ENCODE measurements around the gene MAP3K6.

Gene MAP3K6

GRCh38 chr1:27351541-27352107 lies 15.1 kb downstream of the MAP3K6 start:
- 40% methylated on average over 5 of the region's 8 CpGs for WGBS, 2 experiments (ENCODE audit: insufficient coverage in 2 of 2)
- H3K36me3 ChIP-seq (ENCODE audit: control insufficient read depth, insufficient read depth, low read length) = peaks cover 16% of the 10 kb centered on the region
- no peaks in the 10 kb centered on the region for H3K9me3 ChIP-seq (ENCODE audit: control insufficient read depth, low read length)
- peak overlapping the region; percentile 43 for H3K4me3 ChIP-seq (ENCODE audit: extremely low read depth, insufficient read depth, low read length, poor library complexity, severe bottlenecking)
- peaks cover 10% of the 10 kb centered on the region for H3K4me1 ChIP-seq (ENCODE audit: control insufficient read depth, insufficient read depth, low read length, poor library complexity, severe bottlenecking)
- H3K27ac ChIP-seq (ENCODE audit: low read depth, low read length, severe bottlenecking) = peak overlapping the region; percentile 53

DNA sequence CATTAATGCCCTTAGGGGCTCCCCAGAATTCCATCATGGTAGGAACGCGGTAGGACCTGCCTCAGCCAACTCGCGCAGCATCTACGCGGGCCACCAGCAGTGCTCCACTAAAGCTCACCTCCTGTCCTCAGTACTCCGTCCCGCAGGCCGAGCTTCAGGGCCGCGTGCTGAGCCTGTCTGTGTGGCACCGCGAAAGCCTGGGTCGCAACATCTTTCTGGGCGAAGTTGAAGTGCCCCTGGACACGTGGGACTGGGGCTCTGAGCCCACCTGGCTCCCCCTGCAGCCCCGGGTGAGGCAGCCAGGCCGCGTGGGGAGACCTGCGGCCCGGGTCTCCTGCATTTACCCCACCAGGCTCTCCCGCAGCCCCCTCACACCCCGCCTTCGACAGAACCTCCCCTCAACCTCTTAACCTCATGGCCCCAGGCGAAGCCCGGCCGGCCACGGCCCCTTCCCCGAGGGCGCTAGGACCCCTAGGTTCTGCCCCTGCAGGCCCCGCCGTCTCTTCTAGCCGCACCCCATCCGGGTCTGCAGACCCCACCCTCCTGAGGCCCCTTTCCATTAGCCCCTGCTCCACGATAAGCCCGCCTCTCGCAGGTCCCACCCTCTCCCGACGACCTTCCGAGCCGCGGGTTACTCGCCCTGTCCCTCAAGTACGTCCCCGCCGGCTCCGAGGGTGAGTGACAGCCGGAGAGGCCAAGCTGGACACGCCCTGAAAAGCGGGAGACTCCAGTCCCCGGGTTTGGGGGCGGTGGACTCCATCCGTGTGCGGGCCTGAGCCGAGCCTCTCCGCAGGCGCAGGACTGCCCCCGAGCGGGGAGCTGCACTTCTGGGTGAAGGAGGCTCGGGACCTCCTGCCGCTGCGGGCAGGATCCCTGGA lies 15.9 kb downstream of the MAP3K6 start:
- H3K36me3 ChIP-seq (ENCODE audit: control insufficient read depth, insufficient read depth, low read length) = peaks cover 13% of the 10 kb centered on the region
- peak overlapping the region; percentile 43 for H3K4me3 ChIP-seq (ENCODE audit: extremely low read depth, insufficient read depth, low read length, poor library complexity, severe bottlenecking)
- peaks cover 9% of the 10 kb centered on the region for H3K4me1 ChIP-seq (ENCODE audit: control insufficient read depth, insufficient read depth, low read length, poor library complexity, severe bottlenecking)
- no peaks in the 10 kb centered on the region for H3K9me3 ChIP-seq (ENCODE audit: control insufficient read depth, low read length)
- 11% methylated on average over 51 to 53 of the region's 62 CpGs for WGBS, 2 experiments (ENCODE audit: insufficient coverage in 2 of 2)
- H3K27ac ChIP-seq (ENCODE audit: low read depth, low read length, severe bottlenecking) = peak overlapping the region; percentile 53

DNA sequence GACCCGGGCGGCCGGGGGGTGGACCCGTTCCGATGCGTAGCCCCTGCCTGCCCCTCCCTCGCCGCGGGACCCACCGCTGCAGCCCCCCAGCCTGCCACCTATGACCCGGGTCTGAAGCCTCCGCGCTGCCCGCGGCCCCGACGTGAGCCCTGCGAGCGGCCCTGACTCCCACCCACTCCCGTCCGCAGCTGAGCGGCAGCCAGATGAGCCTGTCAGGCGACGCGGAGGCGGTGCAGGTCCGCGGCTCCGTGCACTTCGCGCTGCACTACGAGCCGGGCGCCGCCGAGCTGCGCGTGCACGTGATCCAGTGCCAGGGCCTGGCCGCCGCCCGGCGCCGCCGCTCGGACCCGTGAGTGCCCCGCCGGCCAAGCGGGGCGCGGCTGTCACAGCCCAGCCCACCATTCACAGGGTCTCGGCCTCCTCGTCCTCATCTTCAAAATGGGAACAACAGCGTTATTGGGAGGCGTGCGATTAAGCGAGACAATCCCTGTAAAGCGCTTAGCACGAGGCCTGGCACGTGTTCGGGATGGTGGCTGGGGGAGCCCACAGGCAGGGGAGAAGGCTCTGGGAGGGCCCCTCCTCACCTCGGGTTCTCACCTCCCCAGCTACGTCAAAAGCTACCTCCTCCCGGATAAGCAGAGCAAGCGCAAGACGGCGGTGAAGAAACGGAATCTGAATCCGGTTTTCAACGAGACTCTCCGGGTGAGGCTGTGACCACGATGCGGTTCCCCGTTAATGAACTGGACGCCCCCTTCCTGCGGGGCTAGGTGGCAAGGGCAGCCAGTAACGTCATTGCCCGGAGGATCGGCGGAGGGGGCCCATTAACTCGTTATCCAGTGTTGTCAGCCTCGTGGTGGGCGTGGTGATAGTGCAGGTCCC lies 16.7 kb downstream of the MAP3K6 start:
- H3K4me1 ChIP-seq (ENCODE audit: control insufficient read depth, insufficient read depth, low read length, poor library complexity, severe bottlenecking) = peaks cover 9% of the 10 kb centered on the region
- no peaks in the 10 kb centered on the region for H3K9me3 ChIP-seq (ENCODE audit: control insufficient read depth, low read length)
- H3K4me3 ChIP-seq (ENCODE audit: extremely low read depth, insufficient read depth, low read length, poor library complexity, severe bottlenecking) = peak overlapping the region; percentile 43
- H3K27ac ChIP-seq (ENCODE audit: low read depth, low read length, severe bottlenecking) = no peak overlapping the region
- H3K36me3 ChIP-seq (ENCODE audit: control insufficient read depth, insufficient read depth, low read length) = peaks cover 6% of the 10 kb centered on the region
- WGBS, 2 experiments (ENCODE audit: insufficient coverage in 2 of 2) = 14 to 17% methylated on average over 61 to 72 of the region's 84 CpGs

GRCh38 chr1:27348861-27349783 lies 17.6 kb downstream of the MAP3K6 start:
- WGBS, 2 experiments (ENCODE audit: insufficient coverage in 2 of 2) = 18 to 23% methylated on average over 22 to 26 of the region's 51 CpGs

GRCh38 chr1:27346991-27347624 lies 19.7 kb downstream of the MAP3K6 start:
- WGBS, 2 experiments (ENCODE audit: insufficient coverage in 2 of 2) = 85 to 90% methylated on average over 9 to 10 of the region's 14 CpGs

More at GRCh38 chr1:27348861-27349783, 17.6 kb downstream of the MAP3K6 start:
- H3K9me3 ChIP-seq (ENCODE audit: control insufficient read depth, low read length) = no peaks in the 10 kb centered on the region
- H3K4me1 ChIP-seq (ENCODE audit: control insufficient read depth, insufficient read depth, low read length, poor library complexity, severe bottlenecking) = peaks cover 9% of the 10 kb centered on the region
- H3K36me3 ChIP-seq (ENCODE audit: control insufficient read depth, insufficient read depth, low read length) = peaks cover 8% of the 10 kb centered on the region
- peak overlapping the region; percentile 43 for H3K4me3 ChIP-seq (ENCODE audit: extremely low read depth, insufficient read depth, low read length, poor library complexity, severe bottlenecking)
- no peak overlapping the region for H3K27ac ChIP-seq (ENCODE audit: low read depth, low read length, severe bottlenecking)

GRCh38 chr1:27346357-27346756 lies 20.4 kb downstream of the MAP3K6 start:
- Histone ChIP-seq H3K9me3 (ENCODE audit: control insufficient read depth, low read length) (no peaks in the 10 kb centered on the region), H3K27ac (ENCODE audit: low read depth, low read length, severe bottlenecking) (no peak overlapping the region), H3K4me1 (ENCODE audit: control insufficient read depth, insufficient read depth, low read length, poor library complexity, severe bottlenecking) (peaks cover 33% of the 10 kb centered on the region), H3K4me3 (ENCODE audit: extremely low read depth, insufficient read depth, low read length, poor library complexity, severe bottlenecking) (no peak overlapping the region), H3K36me3 (ENCODE audit: control insufficient read depth, insufficient read depth, low read length) (peaks cover 8% of the 10 kb centered on the region)
- WGBS, 2 experiments (ENCODE audit: insufficient coverage in 2 of 2) = 92 to 93% methylated on average over 3 to 4 of the region's 8 CpGs

More at GRCh38 chr1:27346991-27347624, 19.7 kb downstream of the MAP3K6 start:
- peaks cover 27% of the 10 kb centered on the region for H3K4me1 ChIP-seq (ENCODE audit: control insufficient read depth, insufficient read depth, low read length, poor library complexity, severe bottlenecking)
- H3K27ac ChIP-seq (ENCODE audit: low read depth, low read length, severe bottlenecking) = no peak overlapping the region
- no peak overlapping the region for H3K4me3 ChIP-seq (ENCODE audit: extremely low read depth, insufficient read depth, low read length, poor library complexity, severe bottlenecking)
- peaks cover 8% of the 10 kb centered on the region for H3K36me3 ChIP-seq (ENCODE audit: control insufficient read depth, insufficient read depth, low read length)
- H3K9me3 ChIP-seq (ENCODE audit: control insufficient read depth, low read length) = no peaks in the 10 kb centered on the region

- Histone ChIP-seq H3K4me3 (ENCODE audit: extremely low read depth, insufficient read depth, low read length, poor library complexity, severe bottlenecking) (no peak overlapping the region), H3K9me3 (ENCODE audit: control insufficient read depth, low read length) (no peaks in the 10 kb centered on the region), H3K36me3 (ENCODE audit: control insufficient read depth, insufficient read depth, low read length) (peaks cover 8% of the 10 kb centered on the region), H3K4me1 (ENCODE audit: control insufficient read depth, insufficient read depth, low read length, poor library complexity, severe bottlenecking) (peaks cover 38% of the 10 kb centered on the region), H3K27ac (ENCODE audit: low read depth, low read length, severe bottlenecking) (no peak overlapping the region)
- 96 to 97% methylated on average over 12 of the region's 12 CpGs for WGBS, 2 experiments (ENCODE audit: insufficient coverage in 2 of 2)
Observed at GRCh38 chr1:27345272-27345671, 21.5 kb downstream of the MAP3K6 start.

GRCh38 chr1:27343639-27344025 lies 23.1 kb downstream of the MAP3K6 start:
- Histone ChIP-seq H3K4me3 (ENCODE audit: extremely low read depth, insufficient read depth, low read length, poor library complexity, severe bottlenecking) (no peak overlapping the region), H3K4me1 (ENCODE audit: control insufficient read depth, insufficient read depth, low read length, poor library complexity, severe bottlenecking) (peaks cover 41% of the 10 kb centered on the region), H3K9me3 (ENCODE audit: control insufficient read depth, low read length) (no peaks in the 10 kb centered on the region), H3K36me3 (ENCODE audit: control insufficient read depth, insufficient read depth, low read length) (peaks cover 8% of the 10 kb centered on the region), H3K27ac (ENCODE audit: low read depth, low read length, severe bottlenecking) (no peak overlapping the region)
- WGBS, 2 experiments (ENCODE audit: insufficient coverage in 2 of 2) = 96 to 100% methylated on average over 4 to 5 of the region's 5 CpGs

- H3K36me3 ChIP-seq (ENCODE audit: control insufficient read depth, insufficient read depth, low read length) = peaks cover 8% of the 10 kb centered on the region
- H3K9me3 ChIP-seq (ENCODE audit: control insufficient read depth, low read length) = no peaks in the 10 kb centered on the region
- no peak overlapping the region for H3K4me3 ChIP-seq (ENCODE audit: extremely low read depth, insufficient read depth, low read length, poor library complexity, severe bottlenecking)
- peak overlapping the region; percentile 16 for H3K27ac ChIP-seq (ENCODE audit: low read depth, low read length, severe bottlenecking)
- H3K4me1 ChIP-seq (ENCODE audit: control insufficient read depth, insufficient read depth, low read length, poor library complexity, severe bottlenecking) = peaks cover 39% of the 10 kb centered on the region
- WGBS, 2 experiments (ENCODE audit: insufficient coverage in 2 of 2) = 76 to 77% methylated on average over 22 to 27 of the region's 31 CpGs
Observed at GRCh38 chr1:27342778-27343638, 23.8 kb downstream of the MAP3K6 start.
